H9 (cell line): Measurements from ENCODE around the gene MYCBP2. TPM values are rescaled to one million over a fixed set of nuclear protein-coding genes. Genes with fewer than 3 reads are reported as not detected.

Experiments used
- DNase-seq: peaks from one replicate; pipeline ENCODE4 v3.0.0-alpha.2; 2017
- H2AFZ ChIP-seq: one replicate; pipeline ENCODE4 v1.6.1; 2013; ENCODE audit warnings: mild to moderate bottlenecking, low read length, control low read depth, moderate library complexity
- H2AK5ac ChIP-seq: 2 replicates; pipeline ENCODE4 v1.6.1; 2013; ENCODE audit warnings: low read length, control low read depth, mixed read lengths; ENCODE audit not compliant: insufficient read length
- H2BK120ac ChIP-seq: one replicate; pipeline ENCODE4 v1.6.1; 2013; ENCODE audit warnings: low read depth, mild to moderate bottlenecking, low read length, control low read depth, inconsistent platforms; ENCODE audit not compliant: poor library complexity, severe bottlenecking
- H2BK12ac ChIP-seq: 2 replicates; pipeline ENCODE4 v1.6.1; 2013; ENCODE audit warnings: low read length, control low read depth, mixed read lengths, low read depth; ENCODE audit not compliant: insufficient read length
- H2BK15ac ChIP-seq: 2 replicates; pipeline ENCODE4 v1.6.1; 2013; ENCODE audit warnings: low read depth, low read length, control low read depth
- H2BK20ac ChIP-seq: one replicate; pipeline ENCODE4 v1.6.1; 2013; ENCODE audit warnings: low read depth, mild to moderate bottlenecking, low read length, control low read depth, inconsistent platforms; ENCODE audit not compliant: poor library complexity, severe bottlenecking
- H2BK5ac ChIP-seq: 2 replicates; pipeline ENCODE4 v1.6.1; 2013; ENCODE audit warnings: low read length, control low read depth, mixed read lengths; ENCODE audit not compliant: insufficient read length
- H3K14ac ChIP-seq: 2 replicates; pipeline ENCODE4 v1.6.1; 2013; ENCODE audit warnings: low read length, control low read depth; ENCODE audit not compliant: insufficient read depth
- H3K18ac ChIP-seq: 2 replicates; pipeline ENCODE4 v1.6.1; 2013; ENCODE audit warnings: low read depth, mild to moderate bottlenecking, mixed read lengths, low read length, control low read depth; ENCODE audit not compliant: insufficient read length
- H3K23ac ChIP-seq: 2 replicates; pipeline ENCODE4 v1.6.1; 2013; ENCODE audit warnings: low read length, control low read depth, mixed read lengths, low read depth; ENCODE audit not compliant: insufficient read length
- H3K23me2 ChIP-seq: 2 replicates; pipeline ENCODE4 v1.6.1; 2013; ENCODE audit warnings: low read depth, mild to moderate bottlenecking, mixed read lengths, low read length, control low read depth; ENCODE audit not compliant: insufficient read length, poor library complexity, severe bottlenecking
- H3K27ac ChIP-seq: 2 replicates; pipeline ENCODE4 v1.5.1; 2013; ENCODE audit warnings: low read length, control low read depth, mixed read lengths, low read depth; ENCODE audit not compliant: insufficient read length
- H3K27me3 ChIP-seq: 2 replicates; pipeline ENCODE4 v1.6.1; 2013; ENCODE audit warnings: low read length, control low read depth, inconsistent platforms; ENCODE audit not compliant: insufficient read depth
- H3K4ac ChIP-seq: 2 replicates; pipeline ENCODE4 v1.6.1; 2013; ENCODE audit warnings: low read depth, mild to moderate bottlenecking, control low read depth, inconsistent platforms, low read length, moderate library complexity
- H3K4me1 ChIP-seq: 2 replicates; pipeline ENCODE4 v1.6.1; 2013; ENCODE audit warnings: low read length, control low read depth, inconsistent platforms; ENCODE audit not compliant: insufficient read depth
- H3K4me2 ChIP-seq: 2 replicates; pipeline ENCODE4 v1.6.1; 2013; ENCODE audit warnings: low read length, control low read depth, mixed read lengths; ENCODE audit not compliant: insufficient read length, insufficient read depth
- H3K56ac ChIP-seq: 2 replicates; pipeline ENCODE4 v1.6.1; 2013; ENCODE audit warnings: low read depth, mild to moderate bottlenecking, mixed read lengths, low read length, control low read depth; ENCODE audit not compliant: insufficient read length
- H3K79me1 ChIP-seq: 2 replicates; pipeline ENCODE4 v1.6.1; 2013; ENCODE audit warnings: low read depth, mild to moderate bottlenecking, moderate library complexity, low read length, control low read depth, inconsistent platforms; ENCODE audit not compliant: insufficient read depth, poor library complexity, severe bottlenecking
- H3K79me2 ChIP-seq: 2 replicates; pipeline ENCODE4 v1.6.1; 2013; ENCODE audit warnings: low read length, control low read depth, inconsistent platforms; ENCODE audit not compliant: insufficient read depth
- H3K9ac ChIP-seq: 2 replicates; pipeline ENCODE4 v1.6.1; 2013; ENCODE audit warnings: low read length, control low read depth, mixed read lengths; ENCODE audit not compliant: insufficient read length; ENCODE audit errors: extremely low read depth
- H3K9me3 ChIP-seq: one replicate; pipeline ENCODE4 v1.6.1; 2013; ENCODE audit warnings: low read depth, low read length, inconsistent platforms; ENCODE audit not compliant: control insufficient read depth
- H3T11ph ChIP-seq: one replicate; pipeline ENCODE4 v1.6.1; 2013; ENCODE audit warnings: mild to moderate bottlenecking, low read length, control low read depth, inconsistent platforms
- H4K20me1 ChIP-seq: one replicate; pipeline ENCODE4 v1.6.1; 2013; ENCODE audit not compliant: control insufficient read depth, insufficient read length, insufficient read depth
- H4K5ac ChIP-seq: 2 replicates; pipeline ENCODE4 v1.6.1; 2013; ENCODE audit warnings: low read depth, mild to moderate bottlenecking, mixed read lengths, low read length, control low read depth; ENCODE audit not compliant: insufficient read length
- H4K8ac ChIP-seq: replicated peaks from 2 replicates; pipeline ENCODE4 v1.6.1; 2013; ENCODE audit warnings: low read length, control low read depth, mixed read lengths, low read depth; ENCODE audit not compliant: insufficient read length
- H4K91ac ChIP-seq: 2 replicates; pipeline ENCODE4 v1.6.1; 2013; ENCODE audit warnings: low read depth, mild to moderate bottlenecking, moderate library complexity, mixed read lengths, low read length, control low read depth; ENCODE audit not compliant: insufficient read length
- H3K27ac Mint-ChIP-seq, 3 experiments: 2 replicates in 2 of 3; 3 replicates in 1 of 3; pipeline ENCODE4 v1.8.0; 2020 to 2021; ENCODE audit warnings: mixed read lengths in 3 of 3, mild to moderate bottlenecking in 1 of 3, moderate library complexity in 1 of 3
- H3K27me3 Mint-ChIP-seq: 2 replicates; pipeline ENCODE4 v1.8.0; 2021; ENCODE audit warnings: low read depth, mild to moderate bottlenecking, moderate library complexity, mixed read lengths
- H3K36me3 Mint-ChIP-seq, 3 experiments: 2 replicates in 2 of 3; 3 replicates in 1 of 3; pipeline ENCODE4 v1.8.0; 2020 to 2021; ENCODE audit warnings: low read depth in 3 of 3, mixed read lengths in 3 of 3; ENCODE audit not compliant: insufficient read depth in 1 of 3
- H3K4me1 Mint-ChIP-seq, 2 experiments: 2 replicates each; pipeline ENCODE4 v1.8.0; 2020; ENCODE audit warnings: mixed read lengths in 2 of 2
- H3K4me3 Mint-ChIP-seq, 2 experiments: 2 replicates in 1 of 2; 3 replicates in 1 of 2; pipeline ENCODE4 v1.8.0; 2020 to 2021; ENCODE audit warnings: mild to moderate bottlenecking in 2 of 2, mixed read lengths in 2 of 2, moderate library complexity in 1 of 2
- H3K9me3 Mint-ChIP-seq, 2 experiments: 2 replicates in 1 of 2; 3 replicates in 1 of 2; pipeline ENCODE4 v1.8.0; 2020; ENCODE audit warnings: mild to moderate bottlenecking in 2 of 2, mixed read lengths in 2 of 2, moderate library complexity in 1 of 2
- WGBS: extraction: QIAGEN DNeasy Blood & Tissue Kit; methylation state at CpG from one replicate; pipeline ENCODE4 v1.1.7; 2013; ENCODE audit warnings: missing lambda C conversion rate, low lambda C conversion rate, mixed read lengths; ENCODE audit not compliant: insufficient read length; ENCODE audit errors: extremely low coverage; 5-methylcytosine and 5-hydroxymethylcytosine counted together
- total RNA-seq: library from RNA; stranded (reverse); gene quantifications from 2 replicates; pipeline ENCODE4 v1.2.1, GENCODE V29; 2021
- TF ChIP-seq, protein P1 (sequence below): fragments of 200-600 bp; sonication (generic); conservative IDR thresholded peaks from 3 replicates; pipeline ENCODE4 v1.8.0; 2021; ENCODE audit warnings: antibody characterized with exemption, mild to moderate bottlenecking

Gene MYCBP2
- total RNA-seq, 1 experiment from 2014 or later = 32.0 TPM

DNA sequence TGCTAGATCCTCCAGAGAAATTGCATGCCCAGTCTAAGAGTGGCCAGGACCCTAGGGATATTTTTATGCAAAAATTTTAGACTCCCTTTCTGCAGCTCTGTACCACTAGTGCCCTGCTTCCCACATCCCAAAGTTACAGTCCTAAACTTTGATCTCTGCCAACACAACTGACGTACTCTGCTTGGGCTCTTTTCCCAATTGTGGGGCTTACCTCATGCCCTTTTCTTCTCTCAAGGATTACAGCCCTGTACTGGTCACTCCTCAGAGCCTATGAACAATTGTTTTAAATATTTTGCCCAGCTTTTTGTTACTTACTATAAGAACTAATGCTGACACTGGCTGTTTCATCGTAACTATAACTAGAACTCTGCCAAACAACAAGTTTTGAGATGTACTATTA is 242.1 kb downstream of the MYCBP2 start:
- Histone ChIP-seq H3K27me3 (no peaks in the 10 kb centered on the region), H3K18ac (no peak overlapping the region), H4K8ac (no peak overlapping the region), H2AFZ (no peak overlapping the region), H2AK5ac (no peak overlapping the region), H3K9ac (no peak overlapping the region), H3K27ac (no peak overlapping the region), H3K79me2 (no peaks in the 10 kb centered on the region), H3K79me1 (no peaks in the 10 kb centered on the region), H3K23me2 (no peaks in the 10 kb centered on the region), H4K20me1 (no peaks in the 10 kb centered on the region), H4K5ac (no peak overlapping the region), H3K9me3 (no peaks in the 10 kb centered on the region), H3K23ac (no peak overlapping the region), H3K4ac (no peak overlapping the region), H2BK15ac (no peak overlapping the region), H3K14ac (no peak overlapping the region), H2BK12ac (no peak overlapping the region), H3K4me1 (peaks cover 4% of the 10 kb centered on the region; the same call in 1 of the 2 replicates), H4K91ac (no peak overlapping the region), H3K56ac (no peak overlapping the region), H2BK5ac (no peak overlapping the region), H3T11ph (no peak overlapping the region), H2BK120ac (no peak overlapping the region), H3K4me2 (no peak overlapping the region), H2BK20ac (no peak overlapping the region)
- Mint-ChIP-seq H3K27me3 (no peaks in the 10 kb centered on the region), H3K9me3 (no peaks in the 10 kb centered on the region), H3K27ac (peak overlapping the region in 1 of 3 experiments; percentile 30; a peak in 1 of 7 replicates), H3K4me3 (no peak overlapping the region), H3K36me3 (peaks cover 17 to 30% (median 29%) of the 10 kb centered on the region in 3 experiments), H3K4me1 (peaks cover 0 to under 1% of the 10 kb centered on the region in 2 experiments; a peak in 1 of 4 replicates)
- DNase-seq = no peak
- no CpG with 5 or more reads among the region's 2 CpGs for WGBS
- TF ChIP-seq, protein P1, sequence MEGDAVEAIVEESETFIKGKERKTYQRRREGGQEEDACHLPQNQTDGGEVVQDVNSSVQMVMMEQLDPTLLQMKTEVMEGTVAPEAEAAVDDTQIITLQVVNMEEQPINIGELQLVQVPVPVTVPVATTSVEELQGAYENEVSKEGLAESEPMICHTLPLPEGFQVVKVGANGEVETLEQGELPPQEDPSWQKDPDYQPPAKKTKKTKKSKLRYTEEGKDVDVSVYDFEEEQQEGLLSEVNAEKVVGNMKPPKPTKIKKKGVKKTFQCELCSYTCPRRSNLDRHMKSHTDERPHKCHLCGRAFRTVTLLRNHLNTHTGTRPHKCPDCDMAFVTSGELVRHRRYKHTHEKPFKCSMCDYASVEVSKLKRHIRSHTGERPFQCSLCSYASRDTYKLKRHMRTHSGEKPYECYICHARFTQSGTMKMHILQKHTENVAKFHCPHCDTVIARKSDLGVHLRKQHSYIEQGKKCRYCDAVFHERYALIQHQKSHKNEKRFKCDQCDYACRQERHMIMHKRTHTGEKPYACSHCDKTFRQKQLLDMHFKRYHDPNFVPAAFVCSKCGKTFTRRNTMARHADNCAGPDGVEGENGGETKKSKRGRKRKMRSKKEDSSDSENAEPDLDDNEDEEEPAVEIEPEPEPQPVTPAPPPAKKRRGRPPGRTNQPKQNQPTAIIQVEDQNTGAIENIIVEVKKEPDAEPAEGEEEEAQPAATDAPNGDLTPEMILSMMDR = no peak
